A549 (cell line): ENCODE data around the gene EMILIN1. TPM values are rescaled to one million over a fixed set of nuclear protein-coding genes. Genes with fewer than 3 reads are reported as not detected.

Experiments used
- ATAC-seq, 2 experiments: fragments of 200-7000 bp in 1 of 2; fragments of >200 bp in 1 of 2; cut with Nextera tagmentation in 1 of 2; cut with Tn5 transposase in 1 of 2; 3 replicates each; pipeline versions ENCODE4 v1.8.0 to v1.9.1; 2018 to 2020; ENCODE audit warnings: mild to moderate bottlenecking in 1 of 2, moderate library complexity in 1 of 2
- CTCF ChIA-PET: fragments of 300-600 bp; sonication (Branson Sonifier 250); formaldehyde crosslinking; extraction: SDS; loops from one replicate; lab custom pipeline; 2021; ENCODE audit warnings: antibody characterized with exemption, inconsistent platforms; lab: Yijun Ruan, JAX
- POLR2A ChIA-PET: fragments of 350-600 bp; formaldehyde crosslinking; extraction: SDS; loops from one replicate; lab custom pipeline; 2021; ENCODE audit warnings: antibody characterized with exemption, inconsistent platforms; lab: Yijun Ruan, JAX
- DNase-seq, 2 experiments: peaks; one replicate each; pipeline versions ENCODE4 v3.0.0 to v3.0.0-alpha.2; 2011 to 2016; ENCODE audit warnings: low read depth in 1 of 2, low spot score in 1 of 2
- FAIRE-seq: peaks from 2 replicates; lab custom pipeline; 2011; peaks lifted over from hg19 to GRCh38; lab: Jason Lieb, UNC
- H3K27ac ChIP-seq, 2 experiments: fragments of >200 bp; sonication (Bioruptor Twin); formaldehyde crosslinking; 3 replicates each; pipeline ENCODE4 v1.5.1; 2016 to 2017
- H3K4me1 ChIP-seq: fragments of >200 bp; sonication (Bioruptor Twin); formaldehyde crosslinking; 3 replicates; pipeline ENCODE4 v1.6.1; 2016
- H3K4me2 ChIP-seq: fragments of >200 bp; sonication (Bioruptor Twin); formaldehyde crosslinking; 3 replicates; pipeline ENCODE4 v1.6.1; 2016
- H3K4me3 ChIP-seq: fragments of >200 bp; sonication (Bioruptor Twin); formaldehyde crosslinking; 3 replicates; pipeline ENCODE4 v1.5.1; 2016
- H3K9me3 ChIP-seq: fragments of >200 bp; sonication (Bioruptor Twin); formaldehyde crosslinking; 3 replicates; pipeline ENCODE4 v1.6.1; 2016
- BCL3 ChIP-seq: fragments of >200 bp; sonication (Bioruptor Twin); formaldehyde crosslinking; IDR thresholded peaks from 3 replicates; pipeline ENCODE4 v1.6.1; 2016
- CEBPB ChIP-seq, 2 experiments: fragments of >200 bp in 1 of 2; sonication (Bioruptor Twin) in 1 of 2; formaldehyde crosslinking in 1 of 2; IDR thresholded peaks; 2 replicates each; pipeline ENCODE4 v1.6.1; 2012 to 2016
- HDAC2 ChIP-seq: fragments of 200-600 bp; sonication (generic); IDR thresholded peaks from 2 replicates; pipeline ENCODE4 v1.6.1; 2016
- HES2 ChIP-seq: fragments of >200 bp; sonication (Bioruptor Twin); formaldehyde crosslinking; IDR thresholded peaks from 2 replicates; pipeline ENCODE4 v1.6.1; 2016
- HEYL ChIP-seq: fragments of 250-450 bp; sonication (Bioruptor Pico); IDR thresholded peaks from 2 replicates; pipeline ENCODE4 v1.8.0; 2021; ENCODE audit warnings: mild to moderate bottlenecking, moderate library complexity
- HMGXB4 ChIP-seq: fragments of 250-450 bp; sonication (Bioruptor Pico); IDR thresholded peaks from 2 replicates; pipeline ENCODE4 v1.5.0; 2021; ENCODE audit warnings: mild to moderate bottlenecking, moderate library complexity, borderline replicate concordance
- HOXB13 ChIP-seq: fragments of 250-450 bp; sonication (Bioruptor Pico); IDR thresholded peaks from 2 replicates; pipeline ENCODE4 v1.5.0; 2020; ENCODE audit warnings: low read depth, mild to moderate bottlenecking, moderate library complexity
- JUN ChIP-seq, 2 experiments: fragments of >200 bp; sonication (Bioruptor Twin); formaldehyde crosslinking; IDR thresholded peaks; 2 replicates in 1 of 2; 3 replicates in 1 of 2; pipeline ENCODE4 v1.6.1; 2016 to 2017
- KDM5A ChIP-seq: fragments of 200-600 bp; sonication (generic); IDR thresholded peaks from 2 replicates; pipeline ENCODE4 v1.6.1; 2016; ENCODE audit warnings: antibody characterized with exemption, mild to moderate bottlenecking
- MAX ChIP-seq: IDR thresholded peaks from 2 replicates; pipeline ENCODE4 v1.6.1; 2012
- MYC ChIP-seq: IDR thresholded peaks from 2 replicates; pipeline ENCODE4 v1.6.1; 2012; ENCODE audit warnings: mild to moderate bottlenecking, inconsistent platforms, low read length, improper control_type of control experiment, borderline replicate concordance
- NFE2L2 ChIP-seq: fragments of 150-350 bp; conservative IDR thresholded peaks from 2 replicates; pipeline ENCODE4 v1.6.1; 2014; ENCODE audit warnings: low read length
- NPAS2 ChIP-seq: fragments of 250-450 bp; sonication (Bioruptor Pico); IDR thresholded peaks from 2 replicates; pipeline ENCODE4 v1.8.0; 2022; ENCODE audit warnings: mild to moderate bottlenecking, moderate library complexity, borderline replicate concordance
- PHF8 ChIP-seq: fragments of 200-600 bp; sonication (generic); IDR thresholded peaks from 2 replicates; pipeline ENCODE4 v1.6.1; 2016; ENCODE audit warnings: low read depth, mild to moderate bottlenecking, antibody characterized with exemption, moderate library complexity, borderline replicate concordance
- POLR2A ChIP-seq: IDR thresholded peaks from 2 replicates; pipeline ENCODE4 v1.6.1; 2012; ENCODE audit warnings: mild to moderate bottlenecking, low read length
- RAD21 ChIP-seq, 2 experiments: fragments of >200 bp in 1 of 2; sonication (Bioruptor Twin) in 1 of 2; formaldehyde crosslinking in 1 of 2; IDR thresholded peaks in 1 of 2; conservative IDR thresholded peaks in 1 of 2; 2 replicates in 1 of 2; 3 replicates in 1 of 2; pipeline ENCODE4 v1.6.1; 2012 to 2018; ENCODE audit warnings: inconsistent platforms in 1 of 2
- RARB ChIP-seq: fragments of 250-450 bp; sonication (Bioruptor Pico); IDR thresholded peaks from 2 replicates; pipeline ENCODE4 v1.8.0; 2021; ENCODE audit warnings: mild to moderate bottlenecking, moderate library complexity
- RNF2 ChIP-seq: fragments of 200-600 bp; sonication (generic); IDR thresholded peaks from 2 replicates; pipeline ENCODE4 v1.6.1; 2016; ENCODE audit warnings: low read depth, mild to moderate bottlenecking, antibody characterized with exemption, moderate library complexity, borderline replicate concordance
- TFCP2L1 ChIP-seq: fragments of 250-450 bp; sonication (Bioruptor Pico); IDR thresholded peaks from 2 replicates; pipeline ENCODE4 v1.5.0; 2021; ENCODE audit warnings: mild to moderate bottlenecking
- TP53 ChIP-seq: fragments of 250-450 bp; sonication (Bioruptor Pico); IDR thresholded peaks from 2 replicates; pipeline ENCODE4 v1.5.0; 2021; ENCODE audit warnings: mild to moderate bottlenecking, moderate library complexity
- ZC3H11A ChIP-seq: fragments of 450-650 bp; IDR thresholded peaks from 2 replicates; pipeline ENCODE4 v1.6.1; 2014; ENCODE audit warnings: antibody characterized with exemption, mild to moderate bottlenecking
- ZNF302 ChIP-seq: fragments of 250-450 bp; sonication (Bioruptor Pico); IDR thresholded peaks from 2 replicates; pipeline ENCODE4 v1.9.0; 2021; ENCODE audit warnings: inconsistent platforms, mild to moderate bottlenecking, moderate library complexity
- WGBS: methylation state at CpG from one replicate; pipeline ENCODE4 v1.1.6; 2017; ENCODE audit errors: missing lambda C conversion rate; 5-methylcytosine and 5-hydroxymethylcytosine counted together
- polyA plus RNA-seq, 4 experiments: library from polyadenylated mRNA; depleted of rRNA in 3 of 4; stranded (reverse); fragments of >200 nt; fragmentation: RNase III in 1 of 4; extraction: RNeasy Plus Mini Kit Qiagen cat#74134 plus additional on column Dnase treatment in 1 of 4; gene quantifications; 2 replicates in 3 of 4; 3 replicates in 1 of 4; pipeline ENCODE4 v1.2.3, GENCODE V29; 2011 to 2017
- TF ChIP-seq, protein P1 (sequence below): fragments of 150-350 bp; IDR thresholded peaks from 2 replicates; pipeline ENCODE4 v1.6.1; 2014; ENCODE audit warnings: low read depth, mild to moderate bottlenecking, low read length

Gene EMILIN1
- polyA plus RNA-seq, 2 of the 4 experiments (the other 2 are of a cell fraction): 0.13 to 0.49 TPM

DNA sequence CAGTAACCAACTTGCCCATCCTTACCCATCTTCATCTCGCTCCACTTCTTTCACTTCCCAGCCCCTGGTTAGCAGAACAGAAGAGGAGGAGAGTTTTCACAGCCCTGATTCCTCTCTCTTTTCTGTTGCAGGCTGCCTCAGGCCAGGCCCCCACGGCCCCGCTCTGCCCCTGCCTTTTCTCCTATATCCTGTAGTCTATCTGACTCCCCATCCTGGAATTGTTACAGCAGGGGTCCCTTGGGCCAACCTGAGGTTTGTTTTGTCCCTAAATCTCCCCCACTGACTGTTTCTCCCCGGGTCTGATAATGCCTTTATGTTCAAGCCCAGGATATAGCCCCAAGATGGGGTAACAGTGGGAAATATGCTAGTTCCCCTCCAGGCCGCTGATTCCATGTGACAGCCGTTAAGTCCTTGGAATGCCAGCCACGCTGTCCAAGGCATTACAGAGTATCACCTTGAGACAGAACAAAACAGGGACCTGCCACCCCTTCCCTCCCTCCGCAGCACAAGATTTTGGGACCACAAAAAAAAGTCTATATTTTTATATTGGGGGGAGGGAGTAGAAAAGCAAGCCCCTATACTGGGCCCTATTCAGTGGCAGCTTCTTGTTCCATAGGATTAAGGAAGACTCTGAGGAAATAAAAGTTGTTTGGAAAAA, 8.3 kb upstream of the EMILIN1 start:
- Histone ChIP-seq H3K4me1 (peaks cover 19% of the 10 kb centered on the region), H3K27ac (peak overlapping the region; percentile 88 to 93; a peak in 4 of 6 replicates), H3K4me2 (peak overlapping the region; percentile 86), H3K4me3 (peak overlapping the region; percentile 92), H3K9me3 (no peaks in the 10 kb centered on the region)
- 90% methylated on average over 8 of the region's 8 CpGs for WGBS
- ATAC-seq (no peak), FAIRE-seq (no peak)
- ChIA-PET CTCF (interaction anchor here (13.3 to 18.7 kb wide), 2 partner anchors 14 to 15 kb away, joined by 143 to 253 read pairs; partner anchors contain the start of genes AGBL5, EMILIN1 and KHK), POLR2A (no interaction called here)
- no peak for TF ChIP-seq HES2
- no peak for TF ChIP-seq TFCP2L1 (CRISPR knock-in tag)
- TF ChIP-seq JUN (IDR thresholded peaks at IDR 0.05): no peak
- TF ChIP-seq HDAC2: no peak
- TF ChIP-seq ZNF302 (CRISPR knock-in tag): no peak
- TF ChIP-seq NFE2L2: no peak
- TF ChIP-seq TP53: no peak
- TF ChIP-seq KDM5A: no peak
- TF ChIP-seq, all 56 proteins: peak for 0
- no peak for DNase-seq

DNA sequence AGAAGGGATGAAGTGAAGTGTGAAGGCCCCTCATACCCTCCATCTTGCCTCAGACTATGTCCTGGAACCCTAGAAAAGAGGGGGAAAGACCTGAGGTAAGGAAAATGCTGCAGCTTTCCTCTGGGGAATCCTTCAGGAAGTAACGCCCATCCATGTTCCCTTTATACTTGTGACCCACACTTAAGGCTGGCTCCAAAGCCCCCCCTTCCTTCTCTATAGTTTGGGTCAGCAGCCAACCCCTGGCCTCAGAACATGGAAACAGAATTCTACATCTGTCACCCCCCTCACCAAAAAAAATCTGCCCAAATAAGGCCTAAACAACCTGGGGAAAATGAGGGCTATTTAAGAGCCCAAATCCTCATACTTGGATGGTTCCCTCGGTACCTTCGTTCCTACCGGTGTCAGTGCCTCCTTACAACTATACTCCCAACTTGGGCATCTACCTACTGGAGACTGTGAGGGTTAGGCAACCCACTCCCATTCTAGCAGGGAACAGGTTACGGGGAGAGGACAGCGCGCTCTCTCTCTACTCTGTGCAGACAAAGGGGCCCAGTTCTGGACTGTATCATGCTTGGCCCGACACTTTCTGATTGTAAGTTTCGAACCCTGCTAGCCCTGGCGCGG, 7.7 kb upstream of the EMILIN1 start:
- Histone ChIP-seq H3K4me2 (peak overlapping the region; percentile 86), H3K4me1 (peaks cover 19% of the 10 kb centered on the region), H3K9me3 (no peaks in the 10 kb centered on the region), H3K4me3 (peak overlapping the region; percentile 92)
- ChIA-PET POLR2A (interaction anchor here (1.0 to 2.0 kb wide), 11 partner anchors 11 to 222 kb away, joined by 3 to 37 read pairs (median 4); partner anchors contain the start of genes AGBL5, KHK and PREB), CTCF (interaction anchor here (1.0 to 18.7 kb wide), 4 partner anchors 13 to 224 kb away, joined by 3 to 253 read pairs (median 74); partner anchors contain the start of genes AGBL5, EMILIN1 and KHK)
- FAIRE-seq (no peak), ATAC-seq (peak in 1 of 2 experiments; percentile 19; a peak in 3 of 6 replicates)
- 2% methylated on average over 11 of the region's 11 CpGs for WGBS
- no peak for TF ChIP-seq RARB (CRISPR knock-in tag)
- TF ChIP-seq HOXB13 (CRISPR knock-in tag): no peak
- no peak for TF ChIP-seq RAD21 (conservative IDR thresholded peaks at IDR 0.05 in 1 of 2, IDR thresholded peaks at IDR 0.05 in 1 of 2)
- TF ChIP-seq KDM5A: no peak
- TF ChIP-seq CEBPB (IDR thresholded peaks at IDR 0.05): no peak
- TF ChIP-seq HES2: no peak
- TF ChIP-seq, all 56 proteins: peak for 0
- peak overlapping the region; percentile 88 to 93 for H3K27ac ChIP-seq
- DNase-seq: no peak

GRCh38 chr2:27071277-27071989, 7.0 kb upstream of the EMILIN1 start, which contains the start of gene OST4:
Gene OST4, minus strand, starts transcription at chr2:27071654.
- peaks cover 19% of the 10 kb centered on the region for H3K4me1 ChIP-seq
- POLR2A ChIA-PET: interaction anchor here (0.6 to 2.0 kb wide), 12 partner anchors 9 to 222 kb away, joined by 3 to 37 read pairs (median 4); partner anchors contain the start of genes AGBL5, KHK and PREB
- TF ChIP-seq HEYL (CRISPR knock-in tag) (no peak), KDM5A (peak; percentile 66), PHF8 (peak; percentile 89; the same call in 1 of the 2 replicates), MYC (0 out of 2 replicates have a peak, but pooled peaks have one; percentile 26), JUN (IDR thresholded peaks at IDR 0.05) (peak; percentile 85 to 97; a peak in 4 of 5 replicates), MAX (peak; percentile 87), POLR2A (peak; percentile 67), BCL3 (peak; percentile 98), HDAC2 (no peak), HMGXB4 (CRISPR knock-in tag) (no peak), NPAS2 (CRISPR knock-in tag) (no peak), ZC3H11A (no peak), RNF2 (no peak)
- TF ChIP-seq, protein P1, sequence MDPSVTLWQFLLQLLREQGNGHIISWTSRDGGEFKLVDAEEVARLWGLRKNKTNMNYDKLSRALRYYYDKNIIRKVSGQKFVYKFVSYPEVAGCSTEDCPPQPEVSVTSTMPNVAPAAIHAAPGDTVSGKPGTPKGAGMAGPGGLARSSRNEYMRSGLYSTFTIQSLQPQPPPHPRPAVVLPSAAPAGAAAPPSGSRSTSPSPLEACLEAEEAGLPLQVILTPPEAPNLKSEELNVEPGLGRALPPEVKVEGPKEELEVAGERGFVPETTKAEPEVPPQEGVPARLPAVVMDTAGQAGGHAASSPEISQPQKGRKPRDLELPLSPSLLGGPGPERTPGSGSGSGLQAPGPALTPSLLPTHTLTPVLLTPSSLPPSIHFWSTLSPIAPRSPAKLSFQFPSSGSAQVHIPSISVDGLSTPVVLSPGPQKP: no peak

More at GRCh38 chr2:27071277-27071989, 7.0 kb upstream of the EMILIN1 start, which contains the start of gene OST4:
- H3K27ac ChIP-seq: peak within 1 kb of the TSS; percentile 88 to 93
- H3K4me2 ChIP-seq: peak within 1 kb of the TSS; percentile 94
- under 1% methylated on average over 38 of the region's 86 CpGs for WGBS
- H3K4me3 ChIP-seq: peak within 1 kb of the TSS; percentile 92
- peak; percentile 90 to 96 for ATAC-seq
- H3K9me3 ChIP-seq: no peaks in the 10 kb centered on the region
- peak; percentile 93 to 97 for DNase-seq
- FAIRE-seq: no peak
- CTCF ChIA-PET: interaction anchor here (0.6 to 18.7 kb wide), 7 partner anchors 13 to 252 kb away, joined by 3 to 253 read pairs (median 4); partner anchors contain the start of genes AGBL5, EMILIN1, KHK and MPV17
